Left ventricle myocardium inferior (tissue), 1 donor: Measurements from ENCODE around the gene TNFSF11. TPM values are rescaled to one million over a fixed set of nuclear protein-coding genes. Genes with fewer than 3 reads are reported as not detected.

Experiments
- DNase-seq: peaks from one replicate; pipeline ENCODE4 v3.0.0-alpha.2; 2020
- H3K27ac ChIP-seq: fragments of 200-600 bp; replicated peaks from 2 replicates; pipeline ENCODE4 v1.8.0; 2021
- H3K27me3 ChIP-seq: fragments of 200-600 bp; 2 replicates; pipeline ENCODE4 v1.8.0; 2021; ENCODE audit warnings: low read depth
- H3K36me3 ChIP-seq: fragments of 200-600 bp; 2 replicates; pipeline ENCODE4 v1.8.0; 2021
- H3K4me1 ChIP-seq: fragments of 200-600 bp; 2 replicates; pipeline ENCODE4 v1.8.0; 2021
- H3K4me3 ChIP-seq: fragments of 200-600 bp; 2 replicates; pipeline ENCODE4 v1.8.0; 2021; ENCODE audit warnings: mild to moderate bottlenecking, moderate library complexity
- H3K9me3 ChIP-seq: fragments of 200-600 bp; replicated peaks from 2 replicates; pipeline ENCODE4 v1.8.0; 2021
- CTCF ChIP-seq: fragments of 200-600 bp; IDR thresholded peaks from 2 replicates; pipeline ENCODE4 v1.8.0; 2021; ENCODE audit warnings: antibody characterized with exemption, mild to moderate bottlenecking, borderline replicate concordance
- intact Hi-C: fragments of 100-400 bp; cut with micrococcal nuclease; formaldehyde crosslinking; loops from one replicate; pipeline ENCODE4 v1.11.0; 2022
- long read RNA-seq: library from polyadenylated mRNA; unstranded; transcript quantifications from one replicate; pipeline ENCODE4 v2.0.0, GENCODE V29; 2021
- total RNA-seq: library from RNA; stranded (reverse); fragmentation: NEBNext Ultra II Directional; extraction: Animal tissue kit (Norgen Biotek cat#: 25700); gene quantifications from one replicate; pipeline ENCODE4 v1.2.1, GENCODE V29; 2021
- donor health status: DM: no; HTN: yes; CAD: no; lungs with severe emphysema.

TNFSF11 gene
- not detected for total RNA-seq
- long read RNA-seq = 0 reads

- DNase-seq = no peak
- Histone ChIP-seq H3K9me3 (no peaks in the 10 kb centered on the region), H3K4me3 (peak within 1 kb of the TSS; percentile 47), H3K27me3 (peaks cover 85% of the 10 kb centered on the region), H3K27ac (no peak within 1 kb of the TSS), H3K36me3 (no peaks in the 10 kb centered on the region), H3K4me1 (peaks cover 13% of the 10 kb centered on the region)
- intact Hi-C loops = no loop called here
- TF ChIP-seq CTCF = no peak
Observed at GRCh38 chr13:42574011-42574410, at the start of gene TNFSF11. TSS of gene TNFSF11 (plus strand) at chr13:42574152. CDS start at chr13:42574304, 152 bp downstream.

- no peak for TF ChIP-seq CTCF
- no peak for DNase-seq
- no peaks in the 10 kb centered on the region for H3K36me3 ChIP-seq
- H3K9me3 ChIP-seq = peaks cover 5% of the 10 kb centered on the region
- H3K4me3 ChIP-seq = no peak overlapping the region
- no peaks in the 10 kb centered on the region for H3K4me1 ChIP-seq
- intact Hi-C loops = no loop called here
- H3K27me3 ChIP-seq = peaks cover 3% of the 10 kb centered on the region
- no peak overlapping the region for H3K27ac ChIP-seq
Observed at GRCh38 chr13:42524487-42525034, 49.4 kb upstream of the TNFSF11 start.

GRCh38 chr13:42525035-42525504, 48.9 kb upstream of the TNFSF11 start:
- Histone ChIP-seq H3K4me1 (no peaks in the 10 kb centered on the region), H3K27me3 (peaks cover 3% of the 10 kb centered on the region), H3K27ac (no peak overlapping the region), H3K4me3 (no peak overlapping the region), H3K9me3 (peaks cover under 1% of the 10 kb centered on the region), H3K36me3 (no peaks in the 10 kb centered on the region)
- TF ChIP-seq CTCF = no peak
- intact Hi-C loops = no loop called here
- DNase-seq = no peak

- no peaks in the 10 kb centered on the region for H3K4me1 ChIP-seq
- H3K27ac ChIP-seq = no peak overlapping the region
- H3K4me3 ChIP-seq = no peak overlapping the region
- H3K36me3 ChIP-seq = no peaks in the 10 kb centered on the region
- peaks cover 3% of the 10 kb centered on the region for H3K27me3 ChIP-seq
- DNase-seq = no peak
- intact Hi-C loops = no loop called here
- no peaks in the 10 kb centered on the region for H3K9me3 ChIP-seq
- TF ChIP-seq CTCF = no peak
Observed at GRCh38 chr13:42526276-42526675, 47.7 kb upstream of the TNFSF11 start.

GRCh38 chr13:42526804-42527203, 47.1 kb upstream of the TNFSF11 start:
- peaks cover 3% of the 10 kb centered on the region for H3K27me3 ChIP-seq
- no peak for DNase-seq
- H3K9me3 ChIP-seq = no peaks in the 10 kb centered on the region
- H3K4me1 ChIP-seq = no peaks in the 10 kb centered on the region
- no peaks in the 10 kb centered on the region for H3K36me3 ChIP-seq
- intact Hi-C loops = no loop called here
- no peak overlapping the region for H3K27ac ChIP-seq
- TF ChIP-seq CTCF = no peak
- H3K4me3 ChIP-seq = no peak overlapping the region
